Activated B cell treated with CpG ODN at 0.5 μM for 24 hours (primary cell): ENCODE measurements around the gene PROC. TPM values are rescaled to one million over a fixed set of nuclear protein-coding genes. Genes with fewer than 3 reads are reported as not detected.

Experiments used
- ATAC-seq: fragments of 200-7000 bp; cut with Tn5 transposase; one replicate; pipeline ENCODE4 v1.10.0; 2021; ENCODE audit warnings: low read depth, mild to moderate bottlenecking, moderate library complexity
- CTCF ChIA-PET: fragments of 350-600 bp; sonication (Branson Sonifier 250); formaldehyde crosslinking; loops from one replicate; lab custom pipeline; 2021; ENCODE audit warnings: antibody characterized with exemption; lab: Charles Lee
- POLR2A ChIA-PET: fragments of 350-600 bp; sonication (Branson Sonifier 250); formaldehyde crosslinking; loops from one replicate; lab custom pipeline; 2021; ENCODE audit warnings: antibody characterized with exemption; lab: Charles Lee
- DNase-seq: peaks from one replicate; pipeline ENCODE4 v3.0.0; 2022
- H3K27ac Mint-ChIP-seq: one replicate; pipeline ENCODE4 v1.8.0; 2020; ENCODE audit warnings: mixed read lengths
- H3K27me3 Mint-ChIP-seq: one replicate; pipeline ENCODE4 v1.8.0; 2021; ENCODE audit warnings: mixed read lengths
- H3K36me3 Mint-ChIP-seq: one replicate; pipeline ENCODE4 v1.8.0; 2021; ENCODE audit warnings: low read depth, mixed read lengths
- H3K4me1 Mint-ChIP-seq: one replicate; pipeline ENCODE4 v1.8.0; 2021; ENCODE audit warnings: mixed read lengths
- H3K4me3 Mint-ChIP-seq: one replicate; pipeline ENCODE4 v1.8.0; 2020; ENCODE audit warnings: mild to moderate bottlenecking, mixed read lengths
- H3K9me3 Mint-ChIP-seq: one replicate; pipeline ENCODE4 v1.8.0; 2020; ENCODE audit warnings: mixed read lengths
- intact Hi-C: fragments of 100-400 bp; cut with micrococcal nuclease; formaldehyde crosslinking; loops from one replicate; pipeline ENCODE4 v1.15.1; 2024
- total RNA-seq: library from RNA; stranded (reverse); gene quantifications from 2 replicates; pipeline ENCODE4 v1.2.3, GENCODE V29; 2022
- TF ChIP-seq, protein P1 (sequence below): fragments of 200-600 bp; IDR thresholded peaks from one replicate; pipeline ENCODE4 v1.8.0; 2022; ENCODE audit warnings: antibody characterized with exemption, mild to moderate bottlenecking

Gene PROC
- total RNA-seq, 1 donor from 2014 or later: not detected

DNA sequence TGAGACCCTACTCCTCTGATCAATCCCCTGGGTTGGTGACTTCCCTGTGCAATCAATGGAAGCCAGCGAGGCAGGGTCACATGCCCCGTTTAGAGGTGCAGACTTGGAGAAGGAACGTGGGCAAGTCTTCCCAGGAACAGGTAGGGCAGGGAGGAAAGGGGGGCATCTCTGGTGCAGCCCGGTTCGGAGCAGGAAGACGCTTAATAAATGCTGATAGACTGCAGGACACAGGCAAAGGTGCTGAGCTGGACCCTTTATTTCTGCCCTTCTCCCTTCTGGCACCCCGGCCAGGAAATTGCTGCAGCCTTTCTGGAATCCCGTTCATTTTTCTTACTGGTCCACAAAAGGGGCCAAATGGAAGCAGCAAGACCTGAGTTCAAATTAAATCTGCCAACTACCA is 821 bp upstream of the PROC start:
- Mint-ChIP-seq H3K27ac (no peak overlapping the region), H3K36me3 (no peaks in the 10 kb centered on the region), H3K4me3 (no peak overlapping the region), H3K9me3 (no peaks in the 10 kb centered on the region), H3K4me1 (peaks cover 40% of the 10 kb centered on the region), H3K27me3 (peaks cover under 1% of the 10 kb centered on the region)
- DNase-seq (no peak), ATAC-seq (no peak)
- CTCF ChIA-PET: interaction anchor here (2.4 kb wide), 1 partner anchor 62 kb away, joined by 9 read pairs; no protein-coding TSS in a partner anchor
- POLR2A ChIA-PET: interaction anchor here (0.6 to 4.5 kb wide), 2 partner anchors 22 to 28 kb away, joined by 8 to 23 read pairs; partner anchors contain the start of gene MAP3K2
- intact Hi-C loops: loop anchor here (2.0 to 5.0 kb wide), 3 partner anchors 60 to 123 kb away; partner anchors contain the start of gene ERCC3
- TF ChIP-seq, protein P1, sequence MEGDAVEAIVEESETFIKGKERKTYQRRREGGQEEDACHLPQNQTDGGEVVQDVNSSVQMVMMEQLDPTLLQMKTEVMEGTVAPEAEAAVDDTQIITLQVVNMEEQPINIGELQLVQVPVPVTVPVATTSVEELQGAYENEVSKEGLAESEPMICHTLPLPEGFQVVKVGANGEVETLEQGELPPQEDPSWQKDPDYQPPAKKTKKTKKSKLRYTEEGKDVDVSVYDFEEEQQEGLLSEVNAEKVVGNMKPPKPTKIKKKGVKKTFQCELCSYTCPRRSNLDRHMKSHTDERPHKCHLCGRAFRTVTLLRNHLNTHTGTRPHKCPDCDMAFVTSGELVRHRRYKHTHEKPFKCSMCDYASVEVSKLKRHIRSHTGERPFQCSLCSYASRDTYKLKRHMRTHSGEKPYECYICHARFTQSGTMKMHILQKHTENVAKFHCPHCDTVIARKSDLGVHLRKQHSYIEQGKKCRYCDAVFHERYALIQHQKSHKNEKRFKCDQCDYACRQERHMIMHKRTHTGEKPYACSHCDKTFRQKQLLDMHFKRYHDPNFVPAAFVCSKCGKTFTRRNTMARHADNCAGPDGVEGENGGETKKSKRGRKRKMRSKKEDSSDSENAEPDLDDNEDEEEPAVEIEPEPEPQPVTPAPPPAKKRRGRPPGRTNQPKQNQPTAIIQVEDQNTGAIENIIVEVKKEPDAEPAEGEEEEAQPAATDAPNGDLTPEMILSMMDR: no peak

DNA sequence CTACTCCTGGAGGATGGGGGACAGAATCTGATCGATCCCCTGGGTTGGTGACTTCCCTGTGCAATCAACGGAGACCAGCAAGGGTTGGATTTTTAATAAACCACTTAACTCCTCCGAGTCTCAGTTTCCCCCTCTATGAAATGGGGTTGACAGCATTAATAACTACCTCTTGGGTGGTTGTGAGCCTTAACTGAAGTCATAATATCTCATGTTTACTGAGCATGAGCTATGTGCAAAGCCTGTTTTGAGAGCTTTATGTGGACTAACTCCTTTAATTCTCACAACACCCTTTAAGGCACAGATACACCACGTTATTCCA is 844 bp downstream of the PROC start:
- H3K27ac Mint-ChIP-seq: no peak overlapping the region
- CTCF ChIA-PET: interaction anchor here (0.8 to 1.1 kb wide), 2 partner anchors 33 to 63 kb away, joined by 3 to 4 read pairs; no protein-coding TSS in a partner anchor
- ATAC-seq (no peak), DNase-seq (no peak)
- intact Hi-C loops: loop anchor here (5.0 kb wide), 2 partner anchors 58 to 107 kb away; no protein-coding TSS in a partner anchor
- POLR2A ChIA-PET: no interaction called here
- TF ChIP-seq, protein P1: no peak
- H3K36me3 Mint-ChIP-seq: no peaks in the 10 kb centered on the region
- peaks cover 1% of the 10 kb centered on the region for H3K27me3 Mint-ChIP-seq
- no peaks in the 10 kb centered on the region for H3K9me3 Mint-ChIP-seq
- H3K4me3 Mint-ChIP-seq: no peak overlapping the region
- H3K4me1 Mint-ChIP-seq: peaks cover 35% of the 10 kb centered on the region

DNA sequence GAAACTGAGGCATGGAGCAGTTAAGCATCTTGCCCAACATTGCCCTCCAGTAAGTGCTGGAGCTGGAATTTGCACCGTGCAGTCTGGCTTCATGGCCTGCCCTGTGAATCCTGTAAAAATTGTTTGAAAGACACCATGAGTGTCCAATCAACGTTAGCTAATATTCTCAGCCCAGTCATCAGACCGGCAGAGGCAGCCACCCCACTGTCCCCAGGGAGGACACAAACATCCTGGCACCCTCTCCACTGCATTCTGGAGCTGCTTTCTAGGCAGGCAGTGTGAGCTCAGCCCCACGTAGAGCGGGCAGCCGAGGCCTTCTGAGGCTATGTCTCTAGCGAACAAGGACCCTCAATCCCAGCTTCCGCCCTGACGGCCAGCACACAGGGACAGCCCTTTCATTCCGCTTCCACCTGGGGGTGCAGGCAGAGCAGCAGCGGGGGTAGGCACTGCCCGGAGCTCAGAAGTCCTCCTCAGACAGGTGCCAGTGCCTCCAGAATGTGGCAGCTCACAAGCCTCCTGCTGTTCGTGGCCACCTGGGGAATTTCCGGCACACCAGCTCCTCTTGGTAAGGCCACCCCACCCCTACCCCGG is 1.3 kb downstream of the PROC start:
- intact Hi-C loops: loop anchor here (5.0 kb wide), 2 partner anchors 58 to 107 kb away; no protein-coding TSS in a partner anchor
- Mint-ChIP-seq H3K27ac (no peak overlapping the region), H3K9me3 (no peaks in the 10 kb centered on the region), H3K27me3 (peaks cover 1% of the 10 kb centered on the region), H3K4me1 (peaks cover 33% of the 10 kb centered on the region), H3K36me3 (no peaks in the 10 kb centered on the region), H3K4me3 (no peak overlapping the region)
- no peak for DNase-seq
- TF ChIP-seq, protein P1: no peak
- POLR2A ChIA-PET: no interaction called here
- CTCF ChIA-PET: interaction anchor here (0.8 to 1.1 kb wide), 2 partner anchors 33 to 63 kb away, joined by 3 to 4 read pairs; no protein-coding TSS in a partner anchor
- no peak for ATAC-seq

DNA sequence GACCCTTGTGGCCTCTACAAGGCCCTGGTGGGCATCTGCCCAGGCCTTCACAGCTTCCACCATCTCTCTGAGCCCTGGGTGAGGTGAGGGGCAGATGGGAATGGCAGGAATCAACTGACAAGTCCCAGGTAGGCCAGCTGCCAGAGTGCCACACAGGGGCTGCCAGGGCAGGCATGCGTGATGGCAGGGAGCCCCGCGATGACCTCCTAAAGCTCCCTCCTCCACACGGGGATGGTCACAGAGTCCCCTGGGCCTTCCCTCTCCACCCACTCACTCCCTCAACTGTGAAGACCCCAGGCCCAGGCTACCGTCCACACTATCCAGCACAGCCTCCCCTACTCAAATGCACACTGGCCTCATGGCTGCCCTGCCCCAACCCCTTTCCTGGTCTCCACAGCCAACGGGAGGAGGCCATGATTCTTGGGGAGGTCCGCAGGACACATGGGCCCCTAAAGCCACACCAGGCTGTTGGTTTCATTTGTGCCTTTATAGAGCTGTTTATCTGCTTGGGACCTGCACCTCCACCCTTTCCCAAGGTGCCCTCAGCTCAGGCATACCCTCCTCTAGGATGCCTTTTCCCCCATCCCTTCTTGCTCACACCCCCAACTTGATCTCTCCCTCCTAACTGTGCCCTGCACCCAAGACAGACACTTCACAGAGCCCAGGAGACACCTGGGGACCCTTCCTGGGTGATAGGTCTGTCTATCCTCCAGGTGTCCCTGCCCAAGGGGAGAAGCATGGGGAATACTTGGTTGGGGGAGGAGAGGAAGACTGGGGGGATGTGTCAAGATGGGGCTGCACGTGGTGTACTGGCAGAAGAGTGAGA is 2.0 kb downstream of the PROC start:
- TF ChIP-seq, protein P1: no peak
- Mint-ChIP-seq H3K9me3 (no peaks in the 10 kb centered on the region), H3K36me3 (no peaks in the 10 kb centered on the region), H3K27me3 (peaks cover 1% of the 10 kb centered on the region), H3K4me3 (no peak overlapping the region), H3K27ac (no peak overlapping the region), H3K4me1 (peaks cover 33% of the 10 kb centered on the region)
- ATAC-seq (no peak), DNase-seq (no peak)
- ChIA-PET POLR2A (no interaction called here), CTCF (interaction anchor here (0.8 to 1.1 kb wide), 2 partner anchors 34 to 64 kb away, joined by 3 to 4 read pairs; no protein-coding TSS in a partner anchor)
- intact Hi-C loops: no loop called here
